ENCODE data around the gene FGD5.

GRCh38 chr3:14797731-14798130 lies 21.0 kb upstream of the FGD5 start:
- TF ChIP-seq CTCF (IDR thresholded peaks at IDR 0.05) (no peak), EZH2 (IDR thresholded peaks at IDR 0.05) (no peak)

Data from neural progenitor cell (in vitro differentiated cells).